Loucy (cell line): Measurements from ENCODE around the gene C2orf49.

Experiments
- H2AFZ ChIP-seq: fragments of 200-600 bp; sonication (generic); 2 replicates; pipeline ENCODE4 v1.6.0; 2016; ENCODE audit warnings: antibody characterized with exemption, mild to moderate bottlenecking, low read length, moderate library complexity
- H3F3A ChIP-seq: fragments of 200-600 bp; 2 replicates; pipeline ENCODE4 v1.6.0; 2016; ENCODE audit warnings: antibody characterized with exemption, low read depth, mild to moderate bottlenecking
- H3K27me3 ChIP-seq: fragments of 200-600 bp; sonication (generic); 2 replicates; pipeline ENCODE4 v1.6.1; 2014; ENCODE audit warnings: low read length, mild to moderate bottlenecking; ENCODE audit not compliant: insufficient read depth, poor library complexity, severe bottlenecking
- H3K36me3 ChIP-seq: fragments of 200-600 bp; sonication (generic); 2 replicates; pipeline ENCODE4 v1.6.1; 2016; ENCODE audit warnings: low read length; ENCODE audit not compliant: insufficient read depth
- H3K4me1 ChIP-seq: fragments of 200-600 bp; sonication (generic); 2 replicates; pipeline ENCODE4 v1.5.1; 2014; ENCODE audit warnings: low read length, mild to moderate bottlenecking; ENCODE audit not compliant: insufficient read depth, poor library complexity, severe bottlenecking
- H3K4me2 ChIP-seq: fragments of 200-600 bp; sonication (generic); 2 replicates; pipeline ENCODE4 v1.6.0; 2014; ENCODE audit warnings: antibody characterized with exemption, low read length, low read depth, mild to moderate bottlenecking; ENCODE audit not compliant: poor library complexity, severe bottlenecking
- H3K4me3 ChIP-seq: fragments of 200-600 bp; sonication (generic); 2 replicates; pipeline ENCODE4 v1.5.1; 2014; ENCODE audit warnings: low read length, mild to moderate bottlenecking, mixed read lengths; ENCODE audit not compliant: poor library complexity, severe bottlenecking
- H3K79me2 ChIP-seq: fragments of 200-600 bp; sonication (generic); 2 replicates; pipeline ENCODE4 v1.6.1; 2014; ENCODE audit warnings: low read length; ENCODE audit not compliant: insufficient read depth
- H3K9ac ChIP-seq: fragments of 200-600 bp; sonication (generic); 2 replicates; pipeline ENCODE4 v1.6.0; 2014; ENCODE audit warnings: mild to moderate bottlenecking, low read depth, low read length, moderate library complexity; ENCODE audit not compliant: poor library complexity, severe bottlenecking
- H3K9me2 ChIP-seq: fragments of 200-600 bp; sonication (generic); replicated peaks from 2 replicates; pipeline ENCODE4 v1.6.1; 2016; ENCODE audit warnings: low read depth, low read length, mixed read lengths
- H3K9me3 ChIP-seq: fragments of 200-600 bp; sonication (generic); 2 replicates; pipeline ENCODE4 v1.6.1; 2014; ENCODE audit warnings: mild to moderate bottlenecking, antibody characterized with exemption, low read length, low read depth; ENCODE audit not compliant: insufficient read depth
- H4K20me1 ChIP-seq: fragments of 200-600 bp; sonication (generic); 2 replicates; pipeline ENCODE4 v1.6.0; 2014; ENCODE audit warnings: antibody characterized with exemption, low read length, mild to moderate bottlenecking; ENCODE audit not compliant: insufficient read depth, poor library complexity, severe bottlenecking
- EZH2phosphoT487 ChIP-seq: fragments of 200-600 bp; IDR thresholded peaks from 2 replicates; pipeline ENCODE4 v1.6.1; 2018; ENCODE audit warnings: antibody characterized with exemption, mild to moderate bottlenecking, moderate library complexity, borderline replicate concordance
- TF ChIP-seq, protein P1 (sequence below): fragments of 200-600 bp; sonication (generic); conservative IDR thresholded peaks from 2 replicates; pipeline ENCODE4 v1.5.1; 2014; ENCODE audit warnings: mild to moderate bottlenecking, antibody characterized with exemption, low read length

Gene C2orf49

DNA sequence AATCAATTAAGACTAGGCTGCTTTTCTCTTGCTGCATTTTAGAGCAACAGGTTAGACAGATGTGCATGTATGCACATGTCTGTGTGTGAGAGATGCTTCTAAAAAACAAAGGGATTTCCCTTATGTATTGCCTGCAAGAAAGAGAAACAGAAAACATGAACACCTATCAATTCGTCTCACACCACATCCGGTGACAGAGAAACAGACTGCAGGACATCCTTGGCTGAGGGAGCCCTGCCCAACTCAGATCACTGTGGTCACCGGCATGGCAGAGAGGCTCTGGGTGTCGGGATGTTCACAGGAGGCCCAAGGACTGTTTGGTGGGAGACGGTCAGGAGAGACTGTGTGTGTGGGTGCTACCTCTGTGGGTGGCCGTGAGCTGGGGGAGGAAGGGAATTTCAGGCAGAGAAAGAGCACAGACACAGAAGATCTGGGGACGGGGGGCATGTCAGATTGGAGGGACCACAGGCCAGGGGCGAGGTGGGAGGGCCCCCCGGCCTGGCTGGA is 36.6 kb downstream of the C2orf49 start:
- Histone ChIP-seq H3K36me3 (peaks cover 76% of the 10 kb centered on the region; the same call in 1 of the 2 replicates), H4K20me1 (no peaks in the 10 kb centered on the region), H3F3A (no peaks in the 10 kb centered on the region), H3K4me2 (no peak overlapping the region), H3K9ac (no peak overlapping the region), H3K4me1 (no peaks in the 10 kb centered on the region), H3K9me2 (no peaks in the 10 kb centered on the region), H3K79me2 (no peaks in the 10 kb centered on the region; the same call in 1 of the 2 replicates), H2AFZ (no peak overlapping the region), H3K4me3 (no peak overlapping the region), H3K27me3 (no peaks in the 10 kb centered on the region), H3K9me3 (no peaks in the 10 kb centered on the region)
- TF ChIP-seq EZH2phosphoT487 = no peak
- TF ChIP-seq, protein P1, sequence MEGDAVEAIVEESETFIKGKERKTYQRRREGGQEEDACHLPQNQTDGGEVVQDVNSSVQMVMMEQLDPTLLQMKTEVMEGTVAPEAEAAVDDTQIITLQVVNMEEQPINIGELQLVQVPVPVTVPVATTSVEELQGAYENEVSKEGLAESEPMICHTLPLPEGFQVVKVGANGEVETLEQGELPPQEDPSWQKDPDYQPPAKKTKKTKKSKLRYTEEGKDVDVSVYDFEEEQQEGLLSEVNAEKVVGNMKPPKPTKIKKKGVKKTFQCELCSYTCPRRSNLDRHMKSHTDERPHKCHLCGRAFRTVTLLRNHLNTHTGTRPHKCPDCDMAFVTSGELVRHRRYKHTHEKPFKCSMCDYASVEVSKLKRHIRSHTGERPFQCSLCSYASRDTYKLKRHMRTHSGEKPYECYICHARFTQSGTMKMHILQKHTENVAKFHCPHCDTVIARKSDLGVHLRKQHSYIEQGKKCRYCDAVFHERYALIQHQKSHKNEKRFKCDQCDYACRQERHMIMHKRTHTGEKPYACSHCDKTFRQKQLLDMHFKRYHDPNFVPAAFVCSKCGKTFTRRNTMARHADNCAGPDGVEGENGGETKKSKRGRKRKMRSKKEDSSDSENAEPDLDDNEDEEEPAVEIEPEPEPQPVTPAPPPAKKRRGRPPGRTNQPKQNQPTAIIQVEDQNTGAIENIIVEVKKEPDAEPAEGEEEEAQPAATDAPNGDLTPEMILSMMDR = no peak

DNA sequence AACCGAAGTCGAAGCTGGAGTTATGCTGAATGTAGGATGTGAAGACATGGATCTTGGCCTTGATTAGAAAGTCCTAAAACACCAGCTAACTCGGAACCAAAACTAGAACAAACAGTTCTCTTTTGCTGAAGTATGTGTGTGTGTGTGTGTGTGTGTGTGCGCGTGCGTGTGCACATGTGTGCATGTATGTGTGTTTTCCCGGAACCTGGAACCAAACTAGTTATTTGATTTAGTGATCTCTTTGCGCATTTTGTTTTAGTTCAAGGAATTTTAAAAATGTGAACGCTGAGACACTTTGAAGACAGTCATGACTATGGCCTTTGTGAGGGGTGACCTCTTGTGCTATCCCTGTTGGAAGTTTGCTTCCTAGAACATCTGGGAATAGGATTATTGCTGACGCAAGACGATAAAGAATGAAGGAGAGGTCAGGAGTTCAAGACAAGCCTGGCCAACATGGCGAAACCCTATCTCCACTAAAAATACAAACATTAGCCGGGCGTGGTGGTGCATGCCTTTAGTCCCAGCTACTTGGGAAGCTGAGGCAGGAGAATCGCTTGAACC is 37.7 kb downstream of the C2orf49 start:
- H3K79me2 ChIP-seq = no peaks in the 10 kb centered on the region; the same call in 1 of the 2 replicates
- no peaks in the 10 kb centered on the region for H4K20me1 ChIP-seq
- H3K4me1 ChIP-seq = peaks cover 5% of the 10 kb centered on the region
- no peaks in the 10 kb centered on the region for H3K9me2 ChIP-seq
- no peak overlapping the region for H3K4me2 ChIP-seq
- TF ChIP-seq, protein P1 = no peak
- no peak for TF ChIP-seq EZH2phosphoT487
- H3K9ac ChIP-seq = no peak overlapping the region
- no peaks in the 10 kb centered on the region for H3K9me3 ChIP-seq
- no peak overlapping the region for H3K4me3 ChIP-seq
- no peaks in the 10 kb centered on the region for H3K27me3 ChIP-seq
- H3F3A ChIP-seq = no peaks in the 10 kb centered on the region
- peaks cover 68% of the 10 kb centered on the region; the same call in 1 of the 2 replicates for H3K36me3 ChIP-seq
- no peak overlapping the region for H2AFZ ChIP-seq

DNA sequence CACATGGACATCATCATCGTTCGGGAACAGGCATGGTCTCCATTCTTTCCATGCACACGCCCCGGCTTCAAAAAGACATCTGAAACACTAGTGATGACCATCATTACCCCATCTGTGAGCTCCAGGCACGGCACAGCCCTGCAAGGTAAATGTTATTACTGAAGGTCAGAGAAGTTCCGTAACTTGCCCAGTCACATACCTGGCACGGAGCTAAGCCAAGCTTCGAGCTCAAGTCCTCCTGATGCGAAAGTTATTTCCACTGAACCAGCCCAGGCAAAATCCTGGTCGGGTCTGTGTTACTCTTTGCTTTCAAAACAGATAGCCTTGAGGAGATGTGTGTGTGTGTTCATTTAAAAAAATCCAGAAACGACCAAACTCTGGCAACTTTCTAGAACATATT is 38.7 kb downstream of the C2orf49 start:
- no peak overlapping the region for H3K9ac ChIP-seq
- no peak overlapping the region for H2AFZ ChIP-seq
- no peak for TF ChIP-seq EZH2phosphoT487
- TF ChIP-seq, protein P1 = no peak
- peaks cover 65% of the 10 kb centered on the region; the same call in 1 of the 2 replicates for H3K36me3 ChIP-seq
- no peak overlapping the region for H3K4me3 ChIP-seq
- H3K9me2 ChIP-seq = no peaks in the 10 kb centered on the region
- no peaks in the 10 kb centered on the region for H3K27me3 ChIP-seq
- H3K9me3 ChIP-seq = no peaks in the 10 kb centered on the region
- H3K4me2 ChIP-seq = no peak overlapping the region
- H4K20me1 ChIP-seq = no peaks in the 10 kb centered on the region
- no peaks in the 10 kb centered on the region; the same call in 1 of the 2 replicates for H3K79me2 ChIP-seq
- peaks cover 6% of the 10 kb centered on the region for H3K4me1 ChIP-seq
- H3F3A ChIP-seq = no peaks in the 10 kb centered on the region
